NOMO-1 treated with dmso at 0.1 percent for 144 hours (cell line): ENCODE results near the gene BRCA1.
"Not testable (repeated sequence)": the region's sequence is repeated elsewhere in the genome, so short reads cannot be mapped to it uniquely, and the experiment has no call there.

Experiments used
- DNase-seq: peaks from one replicate; lab custom pipeline; 2025; ENCODE audit not compliant: unreplicated experiment; lab: John Stamatoyannopoulos, UW

The BRCA1 gene

GRCh38 chr17:43134774-43135453 lies 9.8 kb upstream of the BRCA1 start:
- DNase-seq = no peak

- DNase-seq = peak; percentile 3
These were observed 8.3 kb upstream of the BRCA1 start for GRCh38 chr17:43133439-43133838.

- no peak for DNase-seq
These were observed 7.0 kb upstream of the BRCA1 start for GRCh38 chr17:43132117-43132516.

- DNase-seq = no peak
These were observed 4.5 kb upstream of the BRCA1 start for GRCh38 chr17:43129671-43130010.

- DNase-seq = not testable (repeated sequence)
These were observed 2.2 kb upstream of the BRCA1 start for GRCh38 chr17:43127333-43127876.

GRCh38 chr17:43126911-43127290 lies 1.7 kb upstream of the BRCA1 start:
- DNase-seq = no peak

- DNase-seq = peak; percentile 4
These were observed 1.1 kb upstream of the BRCA1 start for GRCh38 chr17:43125967-43126910.

GRCh38 chr17:43118679-43119615 lies 6.2 kb downstream of the BRCA1 start:
- DNase-seq = no peak

- no peak for DNase-seq
These were observed 11.0 kb downstream of the BRCA1 start for GRCh38 chr17:43114151-43114552.

- DNase-seq = no peak
These were observed 18.6 kb downstream of the BRCA1 start for GRCh38 chr17:43106552-43106951.

GRCh38 chr17:43105146-43105545 lies 20.0 kb downstream of the BRCA1 start:
- DNase-seq = no peak

- no peak for DNase-seq
These were observed 20.5 kb downstream of the BRCA1 start for GRCh38 chr17:43104665-43105064.

GRCh38 chr17:43095364-43095763 lies 29.8 kb downstream of the BRCA1 start:
- not testable (repeated sequence) for DNase-seq

- no peak for DNase-seq
These were observed 30.9 kb downstream of the BRCA1 start for GRCh38 chr17:43094129-43094835.

GRCh38 chr17:43092901-43093300 lies 32.3 kb downstream of the BRCA1 start:
- DNase-seq = no peak

- no peak for DNase-seq
These were observed 35.1 kb downstream of the BRCA1 start for GRCh38 chr17:43090022-43090421.

- no peak for DNase-seq
These were observed 39.7 kb downstream of the BRCA1 start for GRCh38 chr17:43085474-43085873.

- DNase-seq = no peak
These were observed 45.4 kb downstream of the BRCA1 start for GRCh38 chr17:43079641-43080302.

GRCh38 chr17:43074869-43075268 lies 50.3 kb downstream of the BRCA1 start:
- DNase-seq = no peak

GRCh38 chr17:43070872-43071271 lies 54.3 kb downstream of the BRCA1 start:
- no peak for DNase-seq
